Measurements from ENCODE around the gene TMEM63A.
A peak's percentile ranks its signal among the peaks of the same experiment; 100 is the strongest.

The TMEM63A gene

DNA sequence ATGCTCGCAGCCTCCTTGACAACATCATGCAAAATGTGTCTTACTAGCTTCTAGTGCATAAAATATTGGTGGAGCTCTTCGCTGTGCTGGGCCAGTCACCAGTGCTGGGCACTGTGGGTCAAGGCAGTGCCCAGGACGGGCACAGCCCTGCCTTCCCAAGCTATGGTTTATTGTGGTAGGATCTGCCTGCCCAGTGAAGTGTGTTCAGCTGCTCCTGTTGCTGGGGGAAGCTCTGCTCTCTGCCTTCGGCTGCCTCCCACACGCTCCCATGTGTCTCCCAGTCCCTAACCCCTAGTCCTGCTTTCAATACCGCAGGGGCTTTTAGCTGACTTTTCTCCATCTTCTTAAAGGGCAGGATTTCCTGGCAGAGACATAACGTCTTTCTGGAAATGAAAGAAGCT is 56.6 kb downstream of the TMEM63A start:
- DNase-seq (ENCODE audit: low read depth): peak; percentile 28
- TF ChIP-seq, protein P1, sequence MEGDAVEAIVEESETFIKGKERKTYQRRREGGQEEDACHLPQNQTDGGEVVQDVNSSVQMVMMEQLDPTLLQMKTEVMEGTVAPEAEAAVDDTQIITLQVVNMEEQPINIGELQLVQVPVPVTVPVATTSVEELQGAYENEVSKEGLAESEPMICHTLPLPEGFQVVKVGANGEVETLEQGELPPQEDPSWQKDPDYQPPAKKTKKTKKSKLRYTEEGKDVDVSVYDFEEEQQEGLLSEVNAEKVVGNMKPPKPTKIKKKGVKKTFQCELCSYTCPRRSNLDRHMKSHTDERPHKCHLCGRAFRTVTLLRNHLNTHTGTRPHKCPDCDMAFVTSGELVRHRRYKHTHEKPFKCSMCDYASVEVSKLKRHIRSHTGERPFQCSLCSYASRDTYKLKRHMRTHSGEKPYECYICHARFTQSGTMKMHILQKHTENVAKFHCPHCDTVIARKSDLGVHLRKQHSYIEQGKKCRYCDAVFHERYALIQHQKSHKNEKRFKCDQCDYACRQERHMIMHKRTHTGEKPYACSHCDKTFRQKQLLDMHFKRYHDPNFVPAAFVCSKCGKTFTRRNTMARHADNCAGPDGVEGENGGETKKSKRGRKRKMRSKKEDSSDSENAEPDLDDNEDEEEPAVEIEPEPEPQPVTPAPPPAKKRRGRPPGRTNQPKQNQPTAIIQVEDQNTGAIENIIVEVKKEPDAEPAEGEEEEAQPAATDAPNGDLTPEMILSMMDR (conservative IDR thresholded peaks at IDR 0.05; ENCODE audit: low read depth, low read length): no peak
- no peak overlapping the region for H3K4me3 ChIP-seq (ENCODE audit: low read depth, low read length)

GRCh38 chr1:225825078-225825477 is 57.1 kb downstream of the TMEM63A start:
- H3K4me3 ChIP-seq (ENCODE audit: low read depth, low read length): no peak overlapping the region
- TF ChIP-seq, protein P1 (conservative IDR thresholded peaks at IDR 0.05; ENCODE audit: low read depth, low read length): no peak
- DNase-seq (ENCODE audit: low read depth): no peak

DNA sequence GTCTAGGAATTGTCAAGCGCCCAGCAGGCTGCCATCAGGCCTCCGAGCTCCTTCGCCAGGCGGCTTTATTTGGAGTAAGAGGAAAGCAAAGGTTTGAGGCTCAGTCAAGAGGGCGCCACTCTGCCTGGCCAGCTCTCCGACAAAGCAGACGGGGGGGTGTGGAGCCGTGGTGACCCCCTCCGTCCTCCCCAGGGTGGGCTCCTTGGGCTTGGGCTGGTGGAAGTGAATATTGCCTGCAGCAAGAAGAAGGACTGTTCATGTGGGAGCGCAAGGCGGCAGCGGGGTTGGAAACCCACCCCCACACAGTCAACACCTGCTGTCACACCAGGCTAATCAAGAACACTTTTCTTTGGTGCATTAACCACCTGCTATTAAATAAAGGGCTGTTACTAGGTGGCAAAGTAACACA is 57.6 kb downstream of the TMEM63A start:
- no peak for DNase-seq (ENCODE audit: low read depth)
- H3K4me3 ChIP-seq (ENCODE audit: low read depth, low read length): no peak overlapping the region
- TF ChIP-seq, protein P1 (conservative IDR thresholded peaks at IDR 0.05; ENCODE audit: low read depth, low read length): no peak

- no peak for DNase-seq (ENCODE audit: low read depth)
- H3K4me3 ChIP-seq (ENCODE audit: low read depth, low read length): no peak overlapping the region
- TF ChIP-seq, protein P1 (conservative IDR thresholded peaks at IDR 0.05; ENCODE audit: low read depth, low read length): no peak
These were observed 58.3 kb downstream of the TMEM63A start for GRCh38 chr1:225823811-225824261.

GRCh38 chr1:225822655-225823403 is 59.4 kb downstream of the TMEM63A start:
- TF ChIP-seq, protein P1 (conservative IDR thresholded peaks at IDR 0.05; ENCODE audit: low read depth, low read length): no peak
- no peak for DNase-seq (ENCODE audit: low read depth)
- H3K4me3 ChIP-seq (ENCODE audit: low read depth, low read length): no peak overlapping the region

DNA sequence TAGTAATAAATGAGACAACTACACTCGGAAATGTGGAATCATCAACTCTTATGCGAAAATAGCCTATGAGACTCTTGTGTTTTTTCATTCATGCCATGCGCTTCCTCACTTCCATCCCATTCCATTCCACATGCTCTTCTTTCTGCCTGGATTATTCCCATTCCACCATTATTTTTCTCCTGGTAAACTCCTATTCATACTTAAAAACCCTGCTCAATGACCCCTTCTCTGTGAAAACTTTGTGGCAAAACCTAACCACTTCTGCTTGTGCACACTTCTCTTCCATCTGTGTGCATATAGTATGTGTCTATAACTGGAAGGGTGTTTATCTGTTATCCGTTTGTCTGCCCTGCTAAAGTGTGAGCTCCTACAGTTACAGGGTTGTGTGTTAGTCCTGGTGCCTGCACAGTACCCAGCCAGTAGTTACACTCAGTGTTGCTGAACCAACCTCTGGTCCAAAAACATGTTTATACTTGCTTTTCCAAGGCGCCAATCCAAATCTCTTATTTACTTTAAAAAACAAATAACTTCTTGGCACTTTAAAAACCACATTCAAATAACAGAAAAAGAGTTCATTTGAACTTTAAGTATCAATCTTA is 61.6 kb downstream of the TMEM63A start:
- DNase-seq (ENCODE audit: low read depth): no peak
- TF ChIP-seq, protein P1 (conservative IDR thresholded peaks at IDR 0.05; ENCODE audit: low read depth, low read length): no peak
- no peak overlapping the region for H3K4me3 ChIP-seq (ENCODE audit: low read depth, low read length)
